Ovary (tissue), 9 donors: ENCODE data around the gene SGK1. TPM values are rescaled to one million over a fixed set of nuclear protein-coding genes. Genes with fewer than 3 reads are reported as not detected.

Experiments
- DNase-seq, 5 donors: peaks; one replicate each; pipeline ENCODE4 v3.0.0-alpha.2; 2019 to 2020
- H3K27ac ChIP-seq, 2 donors: fragments of 200-600 bp; one replicate each; pipeline versions ENCODE4 v1.5.1 to v1.8.0; 2019 to 2022
- H3K27me3 ChIP-seq: fragments of 200-600 bp; one replicate; pipeline ENCODE4 v1.8.0; 2022
- H3K36me3 ChIP-seq: fragments of 200-600 bp; sonication (generic); one replicate; pipeline ENCODE4 v1.5.1; 2019
- H3K4me1 ChIP-seq: one replicate; pipeline ENCODE4 v1.8.1; 2013; ENCODE audit warnings: mild to moderate bottlenecking, moderate library complexity; ENCODE audit not compliant: insufficient read depth
- H3K4me3 ChIP-seq: fragments of 200-600 bp; sonication (generic); one replicate; pipeline ENCODE4 v1.5.1; 2017
- H3K9me3 ChIP-seq, 2 donors: fragments of 200-600 bp in 1 of 2; sonication (generic) in 1 of 2; one replicate each; pipeline versions ENCODE4 v1.5.1 to v1.8.1; 2013 to 2019; ENCODE audit warnings: mild to moderate bottlenecking in 1 of 2, moderate library complexity in 1 of 2
- EP300 ChIP-seq: sonication (generic); formaldehyde crosslinking; IDR thresholded peaks from one replicate; pipeline ENCODE4 v1.6.1; 2017; ENCODE audit warnings: antibody characterized with exemption
- POLR2A ChIP-seq: fragments of 450-650 bp; IDR thresholded peaks from one replicate; pipeline ENCODE4 v1.6.1; 2017; ENCODE audit warnings: antibody characterized with exemption, mild to moderate bottlenecking, moderate library complexity
- WGBS, 3 donors: extraction: QIAGEN DNeasy Blood & Tissue Kit in 1 of 3; methylation state at CpG; one replicate each; pipeline versions ENCODE4 v1.1.5 to v1.1.7; 2013 to 2017; 5-methylcytosine and 5-hydroxymethylcytosine counted together
- intact Hi-C, 4 donors: fragments of 100-400 bp; cut with DNase I; formaldehyde crosslinking; loops; one replicate each; pipeline versions ENCODE4 v1.11.0 to v1.15.1; 2022 to 2023
- polyA plus RNA-seq, 2 donors: library from polyadenylated mRNA; stranded (reverse); fragments of 200-250 nt in 1 of 2; fragments of 350-450 nt in 1 of 2; fragmentation: Illumina TruSeq in 1 of 2; extraction: RNeasy Lipid Tissue Mini Kit (QIAGEN cat#74804) in 1 of 2; gene quantifications; one replicate each; pipeline ENCODE4 v1.2.3, GENCODE V29; 2013 to 2014
- total RNA-seq, 7 donors: library from RNA; depleted of rRNA in 2 of 7; stranded (reverse); fragments of >200 nt in 2 of 7; fragmentation: NEBNext Ultra II Directional in 3 of 7; extraction: Animal tissue kit (Norgen Biotek cat#: 25700) in 3 of 7; gene quantifications; one replicate each; pipeline versions ENCODE4 v1.1.0 to v1.2.4, GENCODE V29; 2016 to 2023
- TF ChIP-seq, protein P1 (sequence below), 3 donors: fragments of 450-650 bp in 2 of 3; fragments of 200-600 bp in 1 of 3; IDR thresholded peaks; one replicate each; pipeline versions ENCODE4 v1.5.1 to v1.8.0; 2016 to 2022; ENCODE audit warnings: antibody characterized with exemption in 3 of 3, mild to moderate bottlenecking in 1 of 3
- donor health status: DM: no; HTN: no; CAD: no; lungs with moderate emphysema.
- donor health status: DM: no; HTN: no; CAD: no.
- donor health status: Bipolar disorder and iron deficiency.
- donor health status: DM: yes; HTN: yes; CAD: no.
- donor health status: DM: no; HTN: no; CAD: no.
- donor health status: DM: yes; HTN: yes; CAD: no.

SGK1 gene
- total and polyA plus RNA-seq, 9 donors, result 124 to 610 (median 174) TPM

DNA sequence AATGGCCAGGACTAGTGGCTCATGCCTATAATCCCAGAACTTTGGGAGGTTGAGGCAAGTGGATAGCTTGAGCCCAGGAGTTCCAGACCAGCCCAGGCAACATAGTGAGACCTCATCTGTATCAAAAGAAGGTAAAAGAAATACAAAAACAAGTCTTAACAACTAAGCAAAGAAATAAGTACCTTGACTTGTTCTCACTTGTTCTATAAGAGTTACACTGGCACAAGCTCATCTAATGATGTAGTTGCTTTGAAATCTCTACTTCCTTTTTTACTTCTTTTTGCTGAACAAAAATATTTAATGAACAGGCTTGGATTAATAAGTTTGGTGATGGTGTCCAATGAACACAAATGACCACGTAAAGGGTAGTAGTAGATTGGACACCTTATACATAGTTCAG, 72.2 kb downstream of the SGK1 start:
- Histone ChIP-seq H3K4me3 (no peak overlapping the region), H3K36me3 (no peaks in the 10 kb centered on the region), H3K4me1 (peaks cover 15% of the 10 kb centered on the region), H3K27me3 (no peaks in the 10 kb centered on the region), H3K9me3 (no peaks in the 10 kb centered on the region), H3K27ac (no peak overlapping the region)
- no peak for DNase-seq
- 91 to 95% (median 94%) methylated on average over 1 of the region's 1 CpG for WGBS, 3 donors
- TF ChIP-seq EP300 (no peak), POLR2A (no peak)
- TF ChIP-seq, protein P1, sequence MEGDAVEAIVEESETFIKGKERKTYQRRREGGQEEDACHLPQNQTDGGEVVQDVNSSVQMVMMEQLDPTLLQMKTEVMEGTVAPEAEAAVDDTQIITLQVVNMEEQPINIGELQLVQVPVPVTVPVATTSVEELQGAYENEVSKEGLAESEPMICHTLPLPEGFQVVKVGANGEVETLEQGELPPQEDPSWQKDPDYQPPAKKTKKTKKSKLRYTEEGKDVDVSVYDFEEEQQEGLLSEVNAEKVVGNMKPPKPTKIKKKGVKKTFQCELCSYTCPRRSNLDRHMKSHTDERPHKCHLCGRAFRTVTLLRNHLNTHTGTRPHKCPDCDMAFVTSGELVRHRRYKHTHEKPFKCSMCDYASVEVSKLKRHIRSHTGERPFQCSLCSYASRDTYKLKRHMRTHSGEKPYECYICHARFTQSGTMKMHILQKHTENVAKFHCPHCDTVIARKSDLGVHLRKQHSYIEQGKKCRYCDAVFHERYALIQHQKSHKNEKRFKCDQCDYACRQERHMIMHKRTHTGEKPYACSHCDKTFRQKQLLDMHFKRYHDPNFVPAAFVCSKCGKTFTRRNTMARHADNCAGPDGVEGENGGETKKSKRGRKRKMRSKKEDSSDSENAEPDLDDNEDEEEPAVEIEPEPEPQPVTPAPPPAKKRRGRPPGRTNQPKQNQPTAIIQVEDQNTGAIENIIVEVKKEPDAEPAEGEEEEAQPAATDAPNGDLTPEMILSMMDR (IDR thresholded peaks at IDR 0.05), result no peak
- intact Hi-C loops, result loop anchor here in 1 of 4 donors (10.0 kb wide), 1 partner anchor 69 kb away; the partner anchor contains the start of gene SGK1

DNA sequence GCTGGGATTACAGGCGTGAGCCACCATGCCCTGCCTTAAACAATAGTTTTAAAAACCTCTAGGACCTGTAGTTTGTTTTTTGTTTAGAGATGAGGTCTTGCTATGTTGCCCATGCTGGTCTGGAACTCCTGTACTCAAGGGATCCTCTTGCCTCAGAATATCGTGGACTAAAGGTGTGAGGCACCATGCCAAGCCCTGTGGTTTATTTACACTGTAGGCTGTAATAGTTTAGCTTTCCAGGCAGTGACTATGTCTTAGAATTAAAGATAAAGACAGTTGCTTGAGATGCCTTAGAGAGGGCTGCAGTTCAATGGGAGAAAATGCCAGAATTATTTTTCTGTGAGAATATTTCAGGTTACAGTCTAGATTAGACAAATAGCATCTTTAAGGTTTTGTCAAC, 72.9 kb downstream of the SGK1 start:
- Histone ChIP-seq H3K4me3 (no peak overlapping the region), H3K27ac (no peak overlapping the region), H3K9me3 (no peaks in the 10 kb centered on the region), H3K27me3 (no peaks in the 10 kb centered on the region), H3K36me3 (no peaks in the 10 kb centered on the region), H3K4me1 (peaks cover 14% of the 10 kb centered on the region)
- DNase-seq, result peak in 4 of 5 donors; percentile 46 to 67 (median 52)
- intact Hi-C loops, result loop anchor here in 1 of 4 donors (10.0 kb wide), 1 partner anchor 70 kb away; the partner anchor contains the start of gene SGK1
- 32 to 35% (median 35%) methylated on average over 2 of the region's 2 CpGs for WGBS, 3 donors
- TF ChIP-seq EP300 (no peak), POLR2A (no peak)
- TF ChIP-seq, protein P1 (IDR thresholded peaks at IDR 0.05), result no peak

DNA sequence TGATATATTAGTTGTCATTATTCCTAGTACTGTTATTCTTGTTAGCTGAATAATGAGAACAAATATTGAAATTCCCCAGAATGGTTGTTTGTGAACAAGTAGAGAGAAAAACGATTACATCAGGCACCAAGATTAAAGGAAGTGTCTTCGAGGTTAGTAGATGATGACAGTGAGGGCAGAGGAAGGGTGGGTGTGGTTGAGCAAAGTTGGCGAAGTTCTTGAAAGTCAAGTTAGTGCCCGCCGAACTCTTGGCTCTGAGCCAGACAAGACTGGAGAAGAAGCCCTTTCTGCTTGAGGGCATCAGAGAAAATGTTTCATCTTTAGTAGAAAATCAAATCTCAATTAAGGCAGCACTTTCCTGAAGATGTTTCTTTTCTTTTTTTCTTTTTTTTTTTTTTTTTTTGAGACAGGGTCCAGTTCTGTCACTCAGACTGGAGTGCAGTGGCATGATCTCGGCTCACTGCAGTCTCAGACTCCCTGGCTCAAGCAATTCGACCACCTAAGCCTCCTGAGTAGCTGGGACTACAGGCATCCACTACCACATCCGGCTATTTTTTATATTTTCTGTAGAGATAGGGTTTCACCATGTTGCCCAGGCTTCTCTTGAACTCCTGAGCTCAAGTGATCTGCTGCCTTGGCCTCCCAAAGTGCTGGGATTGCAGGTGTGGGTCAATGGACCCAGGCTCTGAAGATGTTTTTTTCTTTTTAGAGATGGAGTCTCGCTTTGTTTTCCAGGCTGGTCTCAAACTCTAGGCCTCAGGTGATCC, 77.1 kb downstream of the SGK1 start:
- WGBS, 3 donors, result 78 to 81% (median 81%) methylated on average over 9 of the region's 9 CpGs

DNA sequence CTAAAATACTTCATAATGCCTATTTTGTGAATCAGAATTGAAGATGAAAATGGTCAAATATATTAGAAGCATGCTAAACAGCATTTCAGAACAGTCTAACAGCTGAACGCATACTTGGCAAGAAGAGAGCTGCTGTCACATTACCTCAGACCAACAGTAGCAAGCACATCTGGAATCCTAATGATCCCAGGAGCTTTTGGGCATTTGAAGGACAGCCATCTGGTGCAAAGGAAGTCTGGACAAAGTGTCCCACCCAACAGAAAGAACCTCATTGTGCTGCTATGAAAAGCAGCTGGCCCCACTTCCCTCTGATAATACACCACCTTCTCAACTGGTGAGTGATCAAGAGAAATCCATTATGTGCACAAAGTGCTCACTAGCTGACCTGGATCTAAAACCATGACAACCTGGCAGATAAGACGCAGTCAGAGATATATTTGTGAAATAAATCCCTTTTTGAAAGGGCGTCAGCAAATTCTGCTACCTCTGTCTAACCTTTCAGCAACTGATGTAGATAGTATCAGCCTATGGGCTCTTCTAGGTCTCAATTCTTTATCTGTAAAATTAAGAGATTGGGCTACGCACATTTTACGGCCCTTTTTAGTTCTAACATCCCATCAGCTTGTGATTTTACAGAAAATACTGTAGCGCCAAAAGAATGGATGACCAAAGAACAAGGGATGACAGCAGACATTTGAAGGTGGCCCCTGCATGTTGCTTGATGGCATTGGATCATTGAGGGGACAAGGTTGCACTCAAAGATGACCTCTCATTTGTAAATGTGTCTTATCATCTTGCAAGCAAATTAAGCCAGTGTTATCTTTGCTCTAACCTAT, 78.7 kb downstream of the SGK1 start:
- intact Hi-C loops, result loop anchor here in 1 of 4 donors (10.0 kb wide), 1 partner anchor 54 kb away; no protein-coding TSS in a partner anchor
- TF ChIP-seq, protein P1 (IDR thresholded peaks at IDR 0.05), result no peak
- TF ChIP-seq EP300, result no peak
- no peak for TF ChIP-seq POLR2A
- 58 to 67% (median 58%) methylated on average over 6 of the region's 6 CpGs for WGBS, 3 donors
- no peak overlapping the region for H3K27ac ChIP-seq
- H3K4me1 ChIP-seq, result peaks cover 4% of the 10 kb centered on the region
- H3K36me3 ChIP-seq, result no peaks in the 10 kb centered on the region
- H3K4me3 ChIP-seq, result no peak overlapping the region
- H3K27me3 ChIP-seq, result no peaks in the 10 kb centered on the region
- no peak for DNase-seq
- no peaks in the 10 kb centered on the region for H3K9me3 ChIP-seq

More for the DNA sequence above, 77.1 kb downstream of the SGK1 start:
- intact Hi-C loops, result loop anchor here in 1 of 4 donors (10.0 kb wide), 1 partner anchor 74 kb away; the partner anchor contains the start of gene SGK1
- peak in 1 of 5 donors; percentile 37 for DNase-seq
- no peaks in the 10 kb centered on the region for H3K9me3 ChIP-seq
- no peak overlapping the region for H3K27ac ChIP-seq
- no peaks in the 10 kb centered on the region for H3K36me3 ChIP-seq
- no peak overlapping the region for H3K4me3 ChIP-seq
- H3K27me3 ChIP-seq, result no peaks in the 10 kb centered on the region
- TF ChIP-seq POLR2A, result no peak
- TF ChIP-seq, protein P1 (IDR thresholded peaks at IDR 0.05), result no peak
- TF ChIP-seq EP300, result no peak
- peaks cover 5% of the 10 kb centered on the region for H3K4me1 ChIP-seq
